RWPE1 (cell line): ENCODE data around the gene CHAF1A.

Experiments used
- CTCF ChIA-PET: fragments of 350-600 bp; sonication (Branson Sonifier 250); formaldehyde crosslinking; extraction: SDS; loops from one replicate; lab custom pipeline; 2021; lab: Yijun Ruan, JAX
- POLR2A ChIA-PET: fragments of 400-600 bp; formaldehyde crosslinking; extraction: SDS; loops from one replicate; lab custom pipeline; 2020; ENCODE audit warnings: antibody characterized with exemption; ENCODE audit not compliant: low non-redundant PET; lab: Yijun Ruan, JAX
- DNase-seq: peaks from one replicate; pipeline ENCODE4 v3.0.0; 2012; ENCODE audit warnings: low spot score
- H3K27ac ChIP-seq: fragments of 450-650 bp; 2 replicates; pipeline ENCODE4 v1.5.1; 2017
- CTCF ChIP-seq: fragments of 450-650 bp; conservative IDR thresholded peaks from 2 replicates; pipeline ENCODE4 v1.5.1; 2017; ENCODE audit warnings: low read depth, mild to moderate bottlenecking

Gene CHAF1A

GRCh38 chr19:4373601-4374497 is 28.6 kb upstream of the CHAF1A start:
- CTCF ChIA-PET, result interaction anchor here (2.2 to 3.0 kb wide), 2 partner anchors 11 to 27 kb away, joined by 9 to 25 read pairs; partner anchors contain the start of gene SH3GL1
- no peak for TF ChIP-seq CTCF
- peak overlapping the region; percentile 99 for H3K27ac ChIP-seq
- no peak for DNase-seq
- POLR2A ChIA-PET, result no interaction called here

- peak; percentile 71 for DNase-seq
- peak overlapping the region; percentile 99 for H3K27ac ChIP-seq
- ChIA-PET CTCF (interaction anchor here (0.6 to 3.0 kb wide), 9 partner anchors 10 to 416 kb away, joined by 3 to 25 read pairs (median 4); partner anchors contain the start of gene SH3GL1), POLR2A (interaction anchor here (0.5 kb wide), 1 partner anchor 24 kb away, joined by 6 read pairs; no protein-coding TSS in a partner anchor)
- TF ChIP-seq CTCF, result no peak
These were observed 27.8 kb upstream of the CHAF1A start for GRCh38 chr19:4374498-4375163.

GRCh38 chr19:4375164-4376027 is 27.0 kb upstream of the CHAF1A start:
- no peak for TF ChIP-seq CTCF
- ChIA-PET CTCF (interaction anchor here (0.6 to 3.0 kb wide), 9 partner anchors 9 to 415 kb away, joined by 3 to 25 read pairs (median 4); partner anchors contain the start of gene SH3GL1), POLR2A (interaction anchor here (0.5 kb wide), 1 partner anchor 24 kb away, joined by 6 read pairs; no protein-coding TSS in a partner anchor)
- DNase-seq, result peak; percentile 72
- peak overlapping the region; percentile 99 for H3K27ac ChIP-seq

GRCh38 chr19:4376028-4376670 is 26.3 kb upstream of the CHAF1A start:
- no peak for TF ChIP-seq CTCF
- ChIA-PET CTCF (interaction anchor here (1.7 to 3.0 kb wide), 4 partner anchors 13 to 25 kb away, joined by 3 to 25 read pairs (median 8); partner anchors contain the start of gene SH3GL1), POLR2A (no interaction called here)
- peak overlapping the region; percentile 99 for H3K27ac ChIP-seq
- DNase-seq, result no peak

GRCh38 chr19:4376671-4376990 is 25.8 kb upstream of the CHAF1A start:
- TF ChIP-seq CTCF, result no peak

More at GRCh38 chr19:4376671-4376990, 25.8 kb upstream of the CHAF1A start:
- no peak for DNase-seq
- ChIA-PET POLR2A (no interaction called here), CTCF (interaction anchor here (2.1 kb wide), 1 partner anchor 23 kb away, joined by 6 read pairs; the partner anchor contains the start of gene SH3GL1)
- H3K27ac ChIP-seq, result peak overlapping the region; percentile 99
